Fibroblast of lung (primary cell): Measurements from ENCODE around the gene ZNF793.

Experiments used
- CTCF ChIP-seq, 2 donors: IDR thresholded peaks in 1 of 2; conservative IDR thresholded peaks in 1 of 2; 1 replicate in 1 of 2; 2 replicates in 1 of 2; pipeline ENCODE4 v1.5.1; 2011 to 2012; ENCODE audit warnings: low read length in 2 of 2, control low read depth in 1 of 2, inconsistent platforms in 1 of 2, low read depth in 1 of 2, mild to moderate bottlenecking in 1 of 2
- EZH2 ChIP-seq: IDR thresholded peaks from 2 replicates; pipeline ENCODE4 v1.5.1; 2012; ENCODE audit warnings: low read length, control low read depth, mild to moderate bottlenecking; ENCODE audit errors: missing control alignments

GRCh38 chr19:37468961-37469777 lies 37.6 kb upstream of the ZNF793 start, which contains the start of gene ZNF570:
- TF ChIP-seq CTCF (conservative IDR thresholded peaks at IDR 0.05 in 1 of 2, IDR thresholded peaks at IDR 0.05 in 1 of 2; ENCODE audit: low read depth in 1 of 2, low read length in 2 of 2) (no peak), EZH2 (no peak)
